ENCODE measurements around the gene RUFY4. TPM values are rescaled to one million over a fixed set of nuclear protein-coding genes. Genes with fewer than 3 reads are reported as not detected.
"Not testable (repeated sequence)": the region's sequence is repeated elsewhere in the genome, so short reads cannot be mapped to it uniquely, and the experiment has no call there.

Gene RUFY4
- polyA plus RNA-seq, 4 donors: 0.22 to 0.25 (median 0.24) TPM; not detected in 1

DNA sequence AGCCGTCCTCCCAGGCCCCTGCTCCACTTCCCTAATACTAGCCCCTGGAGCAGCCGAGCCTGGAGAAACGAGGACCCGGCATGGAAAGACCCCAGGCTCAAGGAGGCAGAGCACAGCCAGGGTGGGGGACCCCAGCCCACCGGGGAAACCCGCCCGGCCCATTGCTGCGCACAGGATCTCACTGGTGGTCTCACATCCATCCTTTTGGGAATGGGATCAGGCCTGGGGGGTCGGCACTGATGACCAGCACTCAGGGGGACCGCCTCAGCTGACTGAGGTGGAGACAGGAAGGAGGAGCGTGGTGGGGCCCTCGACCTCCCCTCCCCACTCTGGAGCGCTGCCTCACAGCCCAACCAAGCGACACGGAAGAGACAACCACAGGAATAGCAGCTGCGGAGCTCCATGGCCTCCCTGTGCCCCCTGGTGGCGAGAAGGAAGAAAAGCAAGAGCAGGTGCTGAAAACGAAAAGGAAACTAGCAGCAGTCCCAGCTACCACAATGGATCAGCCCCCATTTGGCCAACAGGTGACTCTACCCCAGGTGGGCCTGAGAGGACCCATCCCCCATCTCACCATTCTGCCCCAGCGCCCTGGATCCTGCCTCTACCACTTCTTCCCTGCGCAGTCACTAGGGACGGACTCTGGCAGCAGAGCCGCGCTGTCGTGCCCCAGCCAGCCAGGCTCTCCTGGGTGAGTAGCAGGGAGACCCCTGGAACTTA lies 34.4 kb upstream of the RUFY4 start:
- H3K4me1 ChIP-seq (ENCODE audit: control insufficient read depth in 3 of 3, insufficient read depth in 2 of 3, low read depth in 1 of 3, low read length in 2 of 3); FAIRE-seq; H3K9me3 ChIP-seq (ENCODE audit: control insufficient read depth in 2 of 2, insufficient read depth in 1 of 2, low read depth in 1 of 2, low read length in 1 of 2); H3K36me3 ChIP-seq (ENCODE audit: control insufficient read depth in 3 of 3, insufficient read depth in 2 of 3, low read depth in 1 of 3, low read length in 3 of 3); H3K27ac ChIP-seq (ENCODE audit: low read depth in 1 of 3, low read length in 2 of 3): not testable (repeated sequence)
- H3K4me3 ChIP-seq (ENCODE audit: low read depth in 1 of 3, low read length in 3 of 3): peak overlapping the region in 1 of 3 donors; percentile 6
- H3K27me3 ChIP-seq (ENCODE audit: control insufficient read depth in 3 of 3, insufficient read depth in 3 of 3, low read length in 3 of 3): peaks cover 0 to 35% (median 0%) of the 10 kb centered on the region in 3 donors
- peak; percentile 75 to 78 for DNase-seq
- 17 to 20% (median 17%) methylated on average over 22 to 24 of the region's 24 CpGs for WGBS, 3 donors

- Histone ChIP-seq H3K4me3 (ENCODE audit: low read depth in 1 of 3, low read length in 3 of 3) (no peak overlapping the region), H3K36me3 (ENCODE audit: control insufficient read depth in 3 of 3, insufficient read depth in 2 of 3, low read depth in 1 of 3, low read length in 3 of 3) (no peaks in the 10 kb centered on the region), H3K4me1 (ENCODE audit: control insufficient read depth in 3 of 3, insufficient read depth in 2 of 3, low read depth in 1 of 3, low read length in 2 of 3) (peaks cover 0 to 4% (median 0%) of the 10 kb centered on the region in 3 donors), H3K27ac (ENCODE audit: low read depth in 1 of 3, low read length in 2 of 3) (no peak overlapping the region), H3K9me3 (ENCODE audit: control insufficient read depth in 2 of 2, insufficient read depth in 1 of 2, low read depth in 1 of 2, low read length in 1 of 2) (no peaks in the 10 kb centered on the region), H3K27me3 (ENCODE audit: control insufficient read depth in 3 of 3, insufficient read depth in 3 of 3, low read length in 3 of 3) (peaks cover 0 to 32% (median 0%) of the 10 kb centered on the region in 3 donors)
- DNase-seq (no peak), FAIRE-seq (no peak)
- WGBS, 3 donors: 80 to 86% (median 84%) methylated on average over 12 of the region's 12 CpGs
Measured at GRCh38 chr2:218035463-218036100, 33.5 kb upstream of the RUFY4 start.

GRCh38 chr2:218036371-218036770 lies 32.7 kb upstream of the RUFY4 start:
- no peaks in the 10 kb centered on the region for H3K9me3 ChIP-seq (ENCODE audit: control insufficient read depth in 2 of 2, insufficient read depth in 1 of 2, low read depth in 1 of 2, low read length in 1 of 2)
- peaks cover 0 to 32% (median 0%) of the 10 kb centered on the region in 3 donors for H3K27me3 ChIP-seq (ENCODE audit: control insufficient read depth in 3 of 3, insufficient read depth in 3 of 3, low read length in 3 of 3)
- peaks cover 0 to 4% (median 0%) of the 10 kb centered on the region in 3 donors for H3K4me1 ChIP-seq (ENCODE audit: control insufficient read depth in 3 of 3, insufficient read depth in 2 of 3, low read depth in 1 of 3, low read length in 2 of 3)
- H3K36me3 ChIP-seq (ENCODE audit: control insufficient read depth in 3 of 3, insufficient read depth in 2 of 3, low read depth in 1 of 3, low read length in 3 of 3): no peaks in the 10 kb centered on the region
- DNase-seq (no peak), FAIRE-seq (no peak)
- H3K4me3 ChIP-seq (ENCODE audit: low read depth in 1 of 3, low read length in 3 of 3): no peak overlapping the region
- WGBS, 3 donors: 72 to 77% (median 74%) methylated on average over 5 of the region's 5 CpGs
- H3K27ac ChIP-seq (ENCODE audit: low read depth in 1 of 3, low read length in 2 of 3): no peak overlapping the region

DNA sequence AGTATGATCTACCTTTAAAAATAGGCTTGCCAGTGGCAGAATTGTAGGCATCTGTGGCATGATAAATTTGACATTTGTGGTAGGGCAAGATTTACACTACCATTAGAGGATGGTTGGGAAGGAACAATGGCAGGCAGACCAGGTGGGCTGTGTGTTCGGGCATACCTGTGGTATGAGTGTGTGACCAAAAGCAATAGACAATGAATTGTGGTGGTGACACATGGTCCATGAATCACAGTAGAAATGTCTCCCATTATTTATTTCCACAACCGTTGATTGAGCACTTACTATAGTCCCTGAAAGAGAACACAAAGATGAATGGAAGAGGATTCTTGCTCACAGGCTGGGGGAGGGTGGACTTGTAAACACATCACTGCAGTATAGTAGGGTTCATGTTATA lies 29.9 kb upstream of the RUFY4 start:
- 74 to 88% (median 76%) methylated on average over 2 of the region's 2 CpGs for WGBS, 3 donors
- Histone ChIP-seq H3K27me3 (ENCODE audit: control insufficient read depth in 3 of 3, insufficient read depth in 3 of 3, low read length in 3 of 3) (peaks cover 0 to 10% (median 0%) of the 10 kb centered on the region in 3 donors), H3K4me3 (ENCODE audit: low read depth in 1 of 3, low read length in 3 of 3) (no peak overlapping the region), H3K9me3 (ENCODE audit: control insufficient read depth in 2 of 2, insufficient read depth in 1 of 2, low read depth in 1 of 2, low read length in 1 of 2) (peaks cover 0 to 8% of the 10 kb centered on the region in 2 donors), H3K36me3 (ENCODE audit: control insufficient read depth in 3 of 3, insufficient read depth in 2 of 3, low read depth in 1 of 3, low read length in 3 of 3) (no peaks in the 10 kb centered on the region), H3K4me1 (ENCODE audit: control insufficient read depth in 3 of 3, insufficient read depth in 2 of 3, low read depth in 1 of 3, low read length in 2 of 3) (peaks cover 0 to 4% (median 0%) of the 10 kb centered on the region in 3 donors), H3K27ac (ENCODE audit: low read depth in 1 of 3, low read length in 2 of 3) (no peak overlapping the region)
- FAIRE-seq (no peak), DNase-seq (no peak)

- H3K4me3 ChIP-seq (ENCODE audit: low read depth in 1 of 3, low read length in 3 of 3): no peak overlapping the region
- WGBS, 3 donors: 50 to 76% (median 61%) methylated on average over 2 of the region's 2 CpGs
- peaks cover 0 to 8% of the 10 kb centered on the region in 2 donors for H3K9me3 ChIP-seq (ENCODE audit: control insufficient read depth in 2 of 2, insufficient read depth in 1 of 2, low read depth in 1 of 2, low read length in 1 of 2)
- no peak for DNase-seq
- H3K4me1 ChIP-seq (ENCODE audit: control insufficient read depth in 3 of 3, insufficient read depth in 2 of 3, low read depth in 1 of 3, low read length in 2 of 3): no peaks in the 10 kb centered on the region
- peaks cover 0 to 5% (median 0%) of the 10 kb centered on the region in 3 donors for H3K27me3 ChIP-seq (ENCODE audit: control insufficient read depth in 3 of 3, insufficient read depth in 3 of 3, low read length in 3 of 3)
- H3K36me3 ChIP-seq (ENCODE audit: control insufficient read depth in 3 of 3, insufficient read depth in 2 of 3, low read depth in 1 of 3, low read length in 3 of 3): no peaks in the 10 kb centered on the region
- no peak overlapping the region for H3K27ac ChIP-seq (ENCODE audit: low read depth in 1 of 3, low read length in 2 of 3)
- no peak for FAIRE-seq
Measured at GRCh38 chr2:218040883-218041282, 28.2 kb upstream of the RUFY4 start.

GRCh38 chr2:218041302-218042168 lies 27.5 kb upstream of the RUFY4 start:
- FAIRE-seq: no peak
- Histone ChIP-seq H3K4me3 (ENCODE audit: low read depth in 1 of 3, low read length in 3 of 3) (no peak overlapping the region), H3K9me3 (ENCODE audit: control insufficient read depth in 2 of 2, insufficient read depth in 1 of 2, low read depth in 1 of 2, low read length in 1 of 2) (peaks cover 0 to 8% of the 10 kb centered on the region in 2 donors), H3K36me3 (ENCODE audit: control insufficient read depth in 3 of 3, insufficient read depth in 2 of 3, low read depth in 1 of 3, low read length in 3 of 3) (no peaks in the 10 kb centered on the region), H3K27ac (ENCODE audit: low read depth in 1 of 3, low read length in 2 of 3) (no peak overlapping the region), H3K4me1 (ENCODE audit: control insufficient read depth in 3 of 3, insufficient read depth in 2 of 3, low read depth in 1 of 3, low read length in 2 of 3) (no peaks in the 10 kb centered on the region), H3K27me3 (ENCODE audit: control insufficient read depth in 3 of 3, insufficient read depth in 3 of 3, low read length in 3 of 3) (peaks cover 0 to 5% (median 0%) of the 10 kb centered on the region in 3 donors)
- no peak for DNase-seq
- 82 to 97% (median 88%) methylated on average over 2 of the region's 2 CpGs for WGBS, 3 donors

GRCh38 chr2:218043100-218043499 lies 26.0 kb upstream of the RUFY4 start:
- H3K4me3 ChIP-seq (ENCODE audit: low read depth in 1 of 3, low read length in 3 of 3): no peak overlapping the region
- 86 to 94% (median 87%) methylated on average over 1 of the region's 1 CpG for WGBS, 3 donors
- H3K9me3 ChIP-seq (ENCODE audit: control insufficient read depth in 2 of 2, insufficient read depth in 1 of 2, low read depth in 1 of 2, low read length in 1 of 2): peaks cover 0 to 8% of the 10 kb centered on the region in 2 donors
- no peak overlapping the region for H3K27ac ChIP-seq (ENCODE audit: low read depth in 1 of 3, low read length in 2 of 3)
- H3K4me1 ChIP-seq (ENCODE audit: control insufficient read depth in 3 of 3, insufficient read depth in 2 of 3, low read depth in 1 of 3, low read length in 2 of 3): no peaks in the 10 kb centered on the region
- DNase-seq (no peak), FAIRE-seq (no peak)
- no peaks in the 10 kb centered on the region for H3K36me3 ChIP-seq (ENCODE audit: control insufficient read depth in 3 of 3, insufficient read depth in 2 of 3, low read depth in 1 of 3, low read length in 3 of 3)
- H3K27me3 ChIP-seq (ENCODE audit: control insufficient read depth in 3 of 3, insufficient read depth in 3 of 3, low read length in 3 of 3): peaks cover 0 to 5% (median 0%) of the 10 kb centered on the region in 3 donors

GRCh38 chr2:218043701-218044109 lies 25.3 kb upstream of the RUFY4 start:
- WGBS, 3 donors: 92% methylated on average over 5 of the region's 5 CpGs
- H3K27me3 ChIP-seq (ENCODE audit: control insufficient read depth in 3 of 3, insufficient read depth in 3 of 3, low read length in 3 of 3): peaks cover 0 to 3% (median 0%) of the 10 kb centered on the region in 3 donors
- H3K27ac ChIP-seq (ENCODE audit: low read depth in 1 of 3, low read length in 2 of 3): no peak overlapping the region
- no peak for DNase-seq
- H3K4me1 ChIP-seq (ENCODE audit: control insufficient read depth in 3 of 3, insufficient read depth in 2 of 3, low read depth in 1 of 3, low read length in 2 of 3): no peaks in the 10 kb centered on the region
- FAIRE-seq: no peak
- H3K36me3 ChIP-seq (ENCODE audit: control insufficient read depth in 3 of 3, insufficient read depth in 2 of 3, low read depth in 1 of 3, low read length in 3 of 3): no peaks in the 10 kb centered on the region
- no peak overlapping the region for H3K4me3 ChIP-seq (ENCODE audit: low read depth in 1 of 3, low read length in 3 of 3)
- peaks cover 0 to 8% of the 10 kb centered on the region in 2 donors for H3K9me3 ChIP-seq (ENCODE audit: control insufficient read depth in 2 of 2, insufficient read depth in 1 of 2, low read depth in 1 of 2, low read length in 1 of 2)
